Activated T-cell treated with anti-CD3 and anti-CD28 coated beads, Interleukin-2, amount 50 U/mL, for 72 hours (primary cell): ENCODE results near the gene FKBP9. TPM values are rescaled to one million over a fixed set of nuclear protein-coding genes. Genes with fewer than 3 reads are reported as not detected.
A peak's percentile ranks its signal among the peaks of the same experiment; 100 is the strongest.
"Not testable (repeated sequence)": the region's sequence is repeated elsewhere in the genome, so short reads cannot be mapped to it uniquely, and the experiment has no call there.

Experiments
- ATAC-seq, 2 donors: fragments of 150-1000 bp; cut with Tn5 transposase; replicated peaks in 1 of 2; 2 replicates each; pipeline ENCODE4 v1.10.0; 2021; ENCODE audit warnings: moderate library complexity in 2 of 2, mild to moderate bottlenecking in 1 of 2
- DNase-seq, 2 donors: peaks; one replicate each; pipeline ENCODE4 v3.0.0; 2021 to 2022; ENCODE audit warnings: mixed read lengths in 1 of 2
- H3K27ac Mint-ChIP-seq: one replicate; pipeline ENCODE4 v1.8.0; 2022; ENCODE audit warnings: mild to moderate bottlenecking, moderate library complexity, mixed read lengths
- H3K27me3 Mint-ChIP-seq: one replicate; pipeline ENCODE4 v1.8.0; 2022; ENCODE audit warnings: low read depth, mixed read lengths
- H3K36me3 Mint-ChIP-seq, 2 donors: one replicate each; pipeline ENCODE4 v1.8.0; 2022; ENCODE audit warnings: mixed read lengths in 2 of 2, mild to moderate bottlenecking in 1 of 2; ENCODE audit not compliant: insufficient read depth in 2 of 2
- H3K4me1 Mint-ChIP-seq: one replicate; pipeline ENCODE4 v1.8.0; 2022; ENCODE audit warnings: low read depth, mixed read lengths
- H3K4me3 Mint-ChIP-seq, 2 donors: one replicate each; pipeline ENCODE4 v1.8.0; 2022; ENCODE audit warnings: mild to moderate bottlenecking in 2 of 2, mixed read lengths in 2 of 2, moderate library complexity in 2 of 2
- H3K9me3 Mint-ChIP-seq, 2 donors: one replicate each; pipeline ENCODE4 v1.8.0; 2022; ENCODE audit warnings: mixed read lengths in 2 of 2
- total RNA-seq, 2 donors: library from RNA; stranded (reverse); gene quantifications; one replicate each; pipeline ENCODE4 v1.2.3, GENCODE V29; 2022

Gene FKBP9
- total RNA-seq, 2 donors from 2014 or later: 0.84 to 1.7 TPM

DNA sequence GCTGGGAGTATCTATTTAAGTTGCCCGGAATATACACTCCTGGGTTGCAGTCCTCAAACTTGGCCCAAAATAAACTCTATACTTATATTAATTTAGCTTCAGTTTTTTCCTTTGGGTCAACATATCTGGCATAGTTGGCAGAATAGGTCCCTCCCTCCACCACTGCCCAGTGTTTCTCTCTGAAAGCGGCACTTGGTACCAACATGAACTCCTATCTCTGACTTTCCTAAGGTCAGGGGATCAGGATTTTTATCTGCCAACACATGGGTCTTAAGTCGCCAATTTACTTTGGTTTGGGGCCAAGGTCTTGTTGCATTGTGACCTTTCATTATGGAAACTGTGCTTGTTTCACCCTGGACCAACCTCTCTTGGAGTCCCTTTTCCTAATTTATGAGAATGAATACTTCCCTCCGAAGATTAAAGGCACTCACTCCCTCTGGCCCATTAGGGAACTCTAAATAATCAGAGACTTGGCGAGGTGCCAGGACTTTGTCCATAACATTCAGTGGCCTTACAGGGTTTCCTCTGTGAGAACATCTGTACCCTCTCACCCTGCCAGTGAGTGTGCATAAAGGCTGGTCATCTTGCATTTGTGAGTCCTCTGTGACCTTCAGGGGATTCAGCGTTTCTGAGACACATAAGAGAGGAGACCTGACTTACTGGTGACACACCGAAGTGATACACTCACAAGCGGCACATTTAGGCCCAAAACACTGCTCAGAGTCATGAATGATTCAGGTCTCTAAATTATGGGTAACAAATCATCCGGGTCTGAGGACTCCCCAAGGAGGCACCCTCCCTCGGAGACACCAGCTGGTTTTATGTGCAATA lies 19.7 kb upstream of the FKBP9 start:
- DNase-seq (no peak), ATAC-seq (no peak)
- peaks cover 18% of the 10 kb centered on the region for H3K4me1 Mint-ChIP-seq
- no peak overlapping the region for H3K4me3 Mint-ChIP-seq
- peaks cover 0 to 5% of the 10 kb centered on the region in 2 donors for H3K36me3 Mint-ChIP-seq
- H3K27me3 Mint-ChIP-seq: peaks cover 13% of the 10 kb centered on the region
- H3K27ac Mint-ChIP-seq: no peak overlapping the region
- no peaks in the 10 kb centered on the region for H3K9me3 Mint-ChIP-seq

DNA sequence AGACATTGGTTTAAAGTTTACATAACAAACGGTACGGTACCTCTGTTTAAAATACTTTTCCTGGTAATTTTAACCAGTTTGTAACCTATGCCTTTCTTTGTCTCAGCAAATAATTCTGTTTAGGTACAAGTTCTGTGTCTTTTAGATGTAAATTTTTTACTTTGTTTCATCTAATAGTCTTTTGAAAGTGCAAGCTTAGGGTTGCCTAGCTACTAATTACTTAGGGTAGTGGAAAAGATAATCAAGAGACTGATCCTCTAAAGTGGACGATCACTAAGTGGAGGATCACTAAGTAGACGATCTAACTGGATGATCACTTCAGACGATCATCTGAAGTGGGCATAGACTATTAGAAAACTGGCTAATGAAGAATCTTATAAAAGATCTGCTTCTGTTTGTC lies 16.1 kb upstream of the FKBP9 start:
- Mint-ChIP-seq H3K4me1 (peaks cover 18% of the 10 kb centered on the region), H3K27ac (no peak overlapping the region)

DNA sequence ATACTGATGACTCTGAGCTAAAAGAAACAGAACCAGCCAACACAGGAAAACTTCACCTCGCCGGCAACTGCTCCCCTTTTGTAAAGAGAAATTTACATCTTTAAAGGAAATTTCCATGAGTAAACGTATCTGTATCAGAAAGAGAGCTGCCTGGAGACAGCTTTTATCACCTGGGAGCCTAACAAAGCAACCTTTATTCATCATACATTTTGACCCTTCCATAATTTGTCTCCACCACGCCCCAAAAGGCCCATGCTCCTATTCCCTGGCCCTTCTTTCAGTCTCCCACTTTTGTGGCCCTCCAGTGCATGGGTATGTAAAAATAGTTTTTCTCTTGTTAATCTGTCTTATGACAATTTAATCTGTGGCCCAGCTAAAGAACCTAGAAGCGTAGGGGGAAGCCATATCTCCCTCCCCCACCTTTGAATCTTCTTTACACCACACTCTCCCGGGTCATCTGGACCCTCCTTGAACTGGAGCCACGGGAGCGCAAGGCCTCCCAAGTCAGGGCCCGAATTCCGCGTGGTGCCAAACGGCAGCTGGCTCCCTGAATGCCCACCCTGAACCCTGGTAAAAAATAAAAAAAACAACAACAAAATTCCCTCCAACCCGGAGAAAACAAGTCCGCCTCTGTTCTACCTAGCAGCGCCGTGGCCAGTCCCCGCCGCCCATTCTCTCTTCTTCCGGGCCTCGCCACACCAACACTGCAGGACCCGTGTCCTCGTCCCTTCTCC lies 15.4 kb upstream of the FKBP9 start:
- Mint-ChIP-seq H3K9me3 (peaks cover 0 to 2% of the 10 kb centered on the region in 2 donors), H3K27me3 (peaks cover 21% of the 10 kb centered on the region), H3K27ac (peak overlapping the region; percentile 47), H3K4me3 (peak overlapping the region; percentile 84 to 88), H3K4me1 (peaks cover 18% of the 10 kb centered on the region), H3K36me3 (peaks cover 0 to 5% of the 10 kb centered on the region in 2 donors)
- ATAC-seq (no peak), DNase-seq (no peak)

More for the DNA sequence above, 16.1 kb upstream of the FKBP9 start:
- Mint-ChIP-seq H3K27me3 (peaks cover 21% of the 10 kb centered on the region), H3K9me3 (peaks cover 0 to 2% of the 10 kb centered on the region in 2 donors), H3K36me3 (peaks cover 0 to 5% of the 10 kb centered on the region in 2 donors), H3K4me3 (peak overlapping the region; percentile 84 to 88)
- no peak for ATAC-seq
- DNase-seq: no peak

DNA sequence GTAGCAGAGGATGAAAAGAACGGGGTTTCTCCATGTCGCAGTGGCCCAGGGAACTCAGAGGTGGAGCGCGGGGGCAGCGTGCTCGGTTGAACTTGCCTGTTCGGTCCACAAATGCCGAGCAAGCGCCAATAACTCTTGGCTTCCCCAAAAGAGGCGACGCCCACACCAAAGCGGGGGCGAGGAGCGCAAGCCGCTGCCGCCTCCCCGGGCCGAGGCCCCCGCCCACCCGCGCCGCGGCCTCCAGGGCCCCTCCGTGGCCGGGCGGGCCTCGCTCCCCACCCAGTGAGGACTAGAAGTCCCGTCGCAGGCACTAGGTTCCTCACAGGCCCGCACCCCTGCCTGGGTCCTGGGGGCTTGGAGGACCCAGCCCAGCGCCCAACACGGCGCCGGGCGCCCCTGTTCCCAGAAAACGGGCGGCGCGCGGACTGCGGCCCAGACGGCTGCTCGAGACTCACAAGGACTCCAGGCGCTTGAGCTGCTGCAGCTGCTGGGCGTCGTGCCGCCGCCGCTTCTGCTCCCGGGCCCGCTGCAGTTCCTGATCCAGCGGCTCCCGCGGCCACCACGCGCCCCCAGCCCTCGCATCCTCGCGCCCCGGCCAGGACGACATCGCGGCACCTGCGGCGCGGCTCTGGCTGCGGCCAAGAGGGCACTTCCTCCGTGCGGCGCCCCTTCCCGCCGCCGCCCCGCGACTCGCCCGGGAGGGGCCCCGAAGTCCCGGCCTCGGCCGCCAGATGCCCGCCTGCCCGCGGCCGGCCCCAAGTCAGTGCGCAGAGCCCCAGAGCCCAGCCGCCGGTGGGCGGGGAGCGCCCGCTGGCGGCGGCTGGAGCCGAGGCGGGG lies 14.6 kb upstream of the FKBP9 start:
- ATAC-seq (peak; percentile 93 to 94), DNase-seq (peak; percentile 76 to 86)
- Mint-ChIP-seq H3K27ac (peak overlapping the region; percentile 27), H3K27me3 (peaks cover 21% of the 10 kb centered on the region), H3K36me3 (peaks cover under 1 to 5% of the 10 kb centered on the region in 2 donors), H3K4me3 (peak overlapping the region; percentile 84 to 88), H3K9me3 (peaks cover 0 to 2% of the 10 kb centered on the region in 2 donors), H3K4me1 (peaks cover 18% of the 10 kb centered on the region)

DNA sequence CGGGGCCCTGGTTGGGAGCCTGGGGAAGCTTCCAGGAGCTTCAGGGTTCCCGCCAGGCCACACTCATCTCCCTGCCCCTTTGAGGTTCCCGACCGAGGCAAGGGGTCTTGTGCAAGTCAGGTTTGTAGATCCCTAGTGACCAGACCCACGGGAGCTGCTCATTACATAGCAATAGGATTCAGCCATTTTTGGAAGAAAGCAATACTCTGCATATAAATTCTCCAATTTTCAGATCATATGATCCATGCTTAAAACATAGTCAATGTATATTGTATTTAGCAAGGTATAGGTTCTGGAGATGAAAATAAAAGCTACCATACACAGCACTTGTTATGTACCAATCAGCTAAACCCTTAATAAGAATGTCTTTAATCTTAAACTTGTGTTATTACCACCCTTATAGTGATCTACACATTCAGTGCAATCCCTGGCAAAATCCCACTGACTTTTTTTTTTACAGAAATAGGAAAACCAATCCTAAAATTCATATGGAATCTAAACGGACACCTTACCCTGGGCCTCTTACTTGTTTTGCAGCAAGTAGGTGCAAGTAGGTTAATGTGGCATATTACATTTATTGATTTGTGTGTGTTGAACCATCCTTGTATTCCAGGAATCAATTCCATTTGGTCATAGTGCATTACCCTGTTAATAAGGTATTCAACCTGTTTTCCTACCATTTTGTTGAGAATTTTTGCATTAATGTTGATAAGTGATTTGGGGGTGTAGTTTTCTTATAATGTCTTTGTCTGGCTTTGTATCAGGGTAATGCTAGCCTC lies 13.8 kb upstream of the FKBP9 start:
- no peak for ATAC-seq
- peaks cover 5 to 9% of the 10 kb centered on the region in 2 donors for H3K36me3 Mint-ChIP-seq
- H3K4me3 Mint-ChIP-seq: peak overlapping the region; percentile 84 to 88
- H3K27me3 Mint-ChIP-seq: peaks cover 28% of the 10 kb centered on the region
- peaks cover 0 to 8% of the 10 kb centered on the region in 2 donors for H3K9me3 Mint-ChIP-seq
- no peak overlapping the region for H3K27ac Mint-ChIP-seq
- H3K4me1 Mint-ChIP-seq: peaks cover 18% of the 10 kb centered on the region
- no peak for DNase-seq

DNA sequence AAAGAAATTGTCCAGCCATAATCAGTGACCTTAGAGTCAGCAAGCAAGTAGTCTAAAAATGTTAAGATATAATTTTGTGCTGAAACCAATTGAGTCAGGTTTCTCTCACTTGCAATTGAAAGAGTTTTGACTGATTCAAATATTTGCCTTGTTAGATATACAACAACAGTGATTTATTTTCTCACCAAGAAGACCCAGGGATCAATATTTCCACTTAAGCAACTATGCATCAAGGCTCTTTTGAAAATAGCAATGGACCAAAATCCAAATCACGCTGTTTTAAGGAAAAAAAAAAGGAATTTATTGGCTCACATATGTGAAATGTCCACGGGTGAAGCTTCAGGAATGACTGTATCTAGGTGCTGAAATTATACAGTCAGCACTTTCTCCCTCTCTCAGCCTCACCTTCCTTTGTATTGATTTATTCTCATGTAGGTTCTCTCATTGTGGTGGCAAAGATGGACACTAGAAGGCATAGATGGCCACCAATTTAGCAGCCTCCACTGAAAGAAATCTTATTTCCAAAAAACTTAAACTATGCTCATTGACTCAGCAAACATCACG lies 9.7 kb upstream of the FKBP9 start:
- Mint-ChIP-seq H3K4me1 (no peaks in the 10 kb centered on the region), H3K9me3 (peaks cover 0 to 10% of the 10 kb centered on the region in 2 donors), H3K27me3 (peaks cover 18% of the 10 kb centered on the region), H3K27ac (no peak overlapping the region), H3K36me3 (peaks cover 7% of the 10 kb centered on the region in 2 donors), H3K4me3 (no peak overlapping the region)
- DNase-seq (no peak), ATAC-seq (no peak)

DNA sequence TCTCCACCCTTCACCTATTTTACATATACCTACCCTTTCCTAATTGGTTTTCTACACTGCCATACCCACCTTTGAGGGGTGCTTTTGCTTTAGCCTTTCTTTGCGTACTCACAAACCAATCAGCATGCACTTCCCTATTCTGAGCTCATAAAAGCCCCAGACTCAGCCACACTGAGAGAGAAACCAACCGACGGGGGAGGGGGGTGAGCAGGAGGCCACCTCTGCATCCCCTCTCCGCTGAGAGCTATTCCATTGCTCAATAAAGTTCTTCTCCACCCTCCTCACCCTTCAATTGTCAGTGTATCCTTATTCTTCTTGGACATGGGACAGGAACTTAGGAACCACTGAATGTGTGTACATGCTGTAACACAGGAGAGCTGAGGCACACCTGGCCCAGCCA lies 9.0 kb upstream of the FKBP9 start:
- H3K9me3 Mint-ChIP-seq: peaks cover 0 to 10% of the 10 kb centered on the region in 2 donors
- ATAC-seq (no peak), DNase-seq (no peak)
- H3K27me3 Mint-ChIP-seq: peaks cover 18% of the 10 kb centered on the region
- no peaks in the 10 kb centered on the region for H3K4me1 Mint-ChIP-seq
- no peak overlapping the region for H3K4me3 Mint-ChIP-seq
- no peak overlapping the region for H3K27ac Mint-ChIP-seq
- H3K36me3 Mint-ChIP-seq: peaks cover 7% of the 10 kb centered on the region in 2 donors

DNA sequence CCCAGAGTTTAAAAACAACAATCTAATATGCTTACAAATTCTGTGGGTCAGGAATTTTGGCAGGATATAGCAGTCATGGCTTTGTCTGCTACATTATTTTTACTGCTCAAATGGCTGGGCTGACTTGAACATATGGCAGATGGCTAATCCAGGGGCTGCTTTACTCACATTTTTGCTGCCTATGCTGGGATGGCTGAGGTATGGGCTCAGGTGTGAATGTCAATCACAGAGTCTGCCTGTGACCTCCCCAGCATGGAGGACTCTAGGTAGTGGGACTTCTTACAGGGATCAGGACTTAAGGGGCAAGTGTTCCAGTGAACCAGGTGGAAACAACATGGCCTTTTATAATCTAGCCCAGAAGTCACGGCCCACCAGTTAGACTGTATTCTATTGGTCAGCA lies 4.4 kb upstream of the FKBP9 start:
- H3K4me3 Mint-ChIP-seq: no peak overlapping the region
- peaks cover 5 to 8% of the 10 kb centered on the region in 2 donors for H3K36me3 Mint-ChIP-seq
- H3K4me1 Mint-ChIP-seq: peaks cover 1% of the 10 kb centered on the region
- ATAC-seq (no peak), DNase-seq (no peak)
- peaks cover 22% of the 10 kb centered on the region for H3K27me3 Mint-ChIP-seq
- peaks cover 0 to 6% of the 10 kb centered on the region in 2 donors for H3K9me3 Mint-ChIP-seq
- H3K27ac Mint-ChIP-seq: no peak overlapping the region

DNA sequence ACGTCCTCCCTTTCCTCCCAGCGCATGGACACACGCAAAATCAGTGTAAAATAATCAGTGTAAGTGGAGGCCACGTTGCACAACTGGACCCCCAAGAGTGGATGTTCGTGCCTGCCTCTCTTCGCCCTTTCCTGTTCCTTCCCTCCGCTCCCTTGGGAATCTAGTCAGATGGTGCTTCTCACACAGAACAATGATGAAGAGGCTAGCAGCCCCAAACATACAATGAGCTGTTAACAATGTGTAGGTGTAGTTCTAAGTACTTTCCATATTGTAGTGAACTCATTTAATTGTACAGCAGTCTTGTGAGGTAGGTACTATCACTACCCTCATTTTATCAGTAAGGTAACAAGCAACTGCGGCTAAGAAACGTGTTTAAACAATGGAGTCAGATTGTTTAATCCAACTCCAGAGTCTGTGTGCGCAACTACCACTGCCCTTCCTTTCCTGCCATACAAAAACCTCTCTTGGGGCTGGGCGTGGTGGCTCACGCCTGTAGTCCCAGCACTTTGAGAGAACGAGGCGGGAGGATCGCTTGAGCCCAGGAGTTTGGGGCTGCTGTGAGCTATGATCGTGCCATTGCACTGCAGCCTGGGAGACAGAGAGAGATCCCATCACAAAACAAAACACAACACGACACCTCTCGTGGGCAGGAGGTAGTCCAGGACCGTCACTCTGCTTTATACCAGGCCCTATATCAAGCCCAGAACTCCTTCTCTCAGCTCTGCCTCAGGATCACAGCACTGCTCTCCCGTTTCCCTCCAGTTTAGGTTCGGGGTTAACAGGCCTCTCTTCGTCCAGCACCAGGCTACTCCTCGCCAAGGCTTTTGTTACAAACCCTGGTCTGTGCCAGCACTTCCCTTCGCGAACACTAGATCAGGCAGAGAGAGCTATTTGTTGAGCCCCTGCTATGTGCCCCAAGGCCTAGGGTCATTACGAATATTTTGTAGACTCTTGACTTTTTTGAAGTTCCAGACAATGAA lies 1.1 kb downstream of the FKBP9 start:
- Mint-ChIP-seq H3K27me3 (peaks cover 47% of the 10 kb centered on the region), H3K36me3 (peaks cover 3% of the 10 kb centered on the region in 2 donors), H3K27ac (no peak overlapping the region), H3K4me3 (peak overlapping the region; percentile 87 to 92), H3K4me1 (peaks cover 6% of the 10 kb centered on the region), H3K9me3 (no peaks in the 10 kb centered on the region)
- no peak for DNase-seq
- no peak for ATAC-seq

DNA sequence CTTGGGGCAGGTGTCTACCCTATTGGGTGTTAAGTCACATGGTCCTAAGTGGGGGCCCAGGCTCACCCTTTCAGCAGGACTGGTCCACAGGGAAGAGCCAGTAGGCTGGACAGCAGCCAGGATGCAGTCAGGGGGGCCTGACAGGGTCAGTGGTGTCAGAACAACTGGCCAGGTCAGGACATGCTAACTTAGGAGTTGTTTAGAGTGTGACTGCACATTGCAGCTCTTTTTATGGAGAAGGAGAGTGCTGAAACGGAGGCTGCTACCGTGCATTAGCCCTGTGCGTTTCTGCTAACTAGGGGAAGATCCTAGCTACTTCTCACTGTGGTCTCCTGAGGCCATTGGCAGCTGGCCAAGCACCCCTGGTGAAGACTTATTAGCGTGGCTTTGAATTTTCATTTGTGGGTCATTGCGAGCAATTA lies 6.7 kb downstream of the FKBP9 start:
- H3K27me3 Mint-ChIP-seq: peaks cover 29% of the 10 kb centered on the region
- not testable (repeated sequence) for H3K4me1 Mint-ChIP-seq, H3K4me3 Mint-ChIP-seq, H3K9me3 Mint-ChIP-seq, H3K36me3 Mint-ChIP-seq, ATAC-seq, DNase-seq, H3K27ac Mint-ChIP-seq

DNA sequence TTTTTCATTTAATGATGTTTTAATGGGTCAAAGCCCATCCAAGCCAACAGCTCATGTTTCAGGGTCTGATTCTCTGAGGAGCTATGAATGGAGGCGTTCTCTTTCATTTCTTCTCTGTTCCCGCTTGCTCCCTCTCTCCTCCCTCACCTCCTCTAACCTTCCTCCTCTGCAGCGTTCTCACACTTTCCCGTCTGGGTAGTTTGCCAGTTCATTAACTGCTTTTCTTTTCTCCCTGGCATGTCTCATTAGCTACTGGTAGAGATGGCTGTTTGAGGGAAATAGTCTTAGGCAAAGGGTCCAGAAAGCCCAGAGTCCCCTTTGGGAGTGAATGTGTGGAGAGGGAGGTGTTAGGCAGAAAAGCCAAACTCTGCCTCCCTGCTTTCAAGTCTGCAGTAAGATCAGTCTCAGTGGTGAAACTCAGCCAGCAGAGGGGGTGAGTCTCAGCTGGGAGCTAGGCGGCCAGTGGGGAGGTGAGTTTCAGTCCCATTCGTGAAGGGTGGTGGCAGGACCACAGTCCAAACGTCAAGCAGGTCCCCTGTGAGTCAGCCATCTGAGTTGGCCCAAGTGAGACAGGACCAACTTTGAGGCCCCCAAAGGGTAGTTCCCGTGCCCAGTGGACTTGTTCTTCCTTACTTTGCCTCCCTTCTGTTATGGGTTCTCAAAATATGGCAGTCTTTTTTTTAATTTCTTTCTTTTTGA lies 7.4 kb downstream of the FKBP9 start:
- Mint-ChIP-seq H3K27me3 (peaks cover 22% of the 10 kb centered on the region), H3K4me3 (peak overlapping the region in 1 of 2 donors; percentile 37)
- DNase-seq (peak in 1 of 2 donors; percentile 26), ATAC-seq (peak; percentile 97 to 98)
- not testable (repeated sequence) for H3K9me3 Mint-ChIP-seq, H3K36me3 Mint-ChIP-seq, H3K4me1 Mint-ChIP-seq, H3K27ac Mint-ChIP-seq
